Upper lobe of right lung (tissue), 1 donor: ENCODE results near the gene PACS1. TPM values are rescaled to one million over a fixed set of nuclear protein-coding genes. Genes with fewer than 3 reads are reported as not detected.

Experiments used
- ATAC-seq: fragments of 200-7000 bp; cut with Tn5 transposase; one replicate; pipeline ENCODE4 v1.9.1; 2020; ENCODE audit warnings: mild to moderate bottlenecking, moderate library complexity
- DNase-seq: peaks from one replicate; pipeline ENCODE4 v3.0.0-alpha.2; 2020
- H3K27ac ChIP-seq: fragments of 200-600 bp; one replicate; pipeline ENCODE4 v1.8.0; 2022
- H3K27me3 ChIP-seq: fragments of 200-600 bp; one replicate; pipeline ENCODE4 v1.8.0; 2022; ENCODE audit warnings: mild to moderate bottlenecking
- H3K36me3 ChIP-seq: fragments of 200-600 bp; one replicate; pipeline ENCODE4 v1.8.0; 2022
- H3K4me1 ChIP-seq: fragments of 200-600 bp; one replicate; pipeline ENCODE4 v1.8.0; 2022
- H3K4me3 ChIP-seq: fragments of 200-600 bp; one replicate; pipeline ENCODE4 v1.8.0; 2022; ENCODE audit warnings: mild to moderate bottlenecking
- H3K9me3 ChIP-seq: fragments of 200-600 bp; one replicate; pipeline ENCODE4 v1.8.0; 2022
- intact Hi-C: fragments of 100-400 bp; cut with DNase I; formaldehyde crosslinking; loops from one replicate; pipeline ENCODE4 v1.11.0; 2022
- total RNA-seq: library from RNA; stranded (reverse); fragmentation: NEBNext Ultra II Directional; extraction: Animal tissue kit (Norgen Biotek cat#: 25700); gene quantifications from one replicate; pipeline ENCODE4 v1.2.1, GENCODE V29; 2021
- TF ChIP-seq, protein P1 (sequence below): fragments of 200-600 bp; IDR thresholded peaks from one replicate; pipeline ENCODE4 v1.8.0; 2022; ENCODE audit warnings: antibody characterized with exemption
- donor health status: DM: no; HTN: yes; CAD: no; lungs with severe emphysema.

PACS1 gene
- total RNA-seq, 1 donor from 2014 or later: 55.9 TPM

DNA sequence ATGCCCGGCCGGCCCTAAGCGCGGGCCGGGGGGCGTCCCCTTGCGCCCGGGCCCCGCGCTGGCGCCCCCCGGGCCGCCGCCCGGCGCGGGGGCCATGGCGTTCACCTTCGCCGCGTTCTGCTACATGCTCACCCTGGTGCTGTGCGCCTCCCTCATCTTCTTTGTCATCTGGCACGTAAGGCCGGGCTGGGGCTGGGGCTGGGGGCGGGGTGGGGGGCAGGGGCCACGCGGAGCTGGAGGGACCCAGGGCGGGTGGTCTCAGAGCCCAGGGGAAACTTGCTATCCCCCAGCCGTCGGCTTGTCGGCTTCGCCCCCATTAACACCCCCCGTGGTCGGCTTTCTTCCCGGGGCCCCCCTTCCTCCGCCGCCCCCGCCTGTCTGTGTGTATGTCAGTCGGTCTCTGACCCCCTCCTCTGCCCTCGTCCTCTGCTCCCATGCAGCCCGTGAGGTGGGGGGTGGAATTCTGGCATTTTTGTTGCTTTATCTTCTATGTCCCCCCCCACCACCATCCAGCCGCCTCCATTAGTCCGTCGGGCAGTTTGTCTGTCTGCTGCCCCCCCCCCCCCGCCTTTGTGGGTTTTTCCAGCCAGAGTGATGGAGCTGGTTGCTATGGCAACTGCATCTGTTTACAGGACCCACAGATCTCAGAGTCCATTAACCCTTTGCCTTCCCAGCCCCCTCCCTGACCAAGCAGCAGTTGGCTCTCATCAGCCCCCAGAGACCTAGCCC is 208.5 kb downstream of the PACS1 start:
- Histone ChIP-seq H3K9me3 (no peaks in the 10 kb centered on the region), H3K36me3 (peaks cover 27% of the 10 kb centered on the region), H3K27ac (no peak overlapping the region), H3K27me3 (no peaks in the 10 kb centered on the region), H3K4me1 (peaks cover 7% of the 10 kb centered on the region), H3K4me3 (no peak overlapping the region)
- TF ChIP-seq, protein P1, sequence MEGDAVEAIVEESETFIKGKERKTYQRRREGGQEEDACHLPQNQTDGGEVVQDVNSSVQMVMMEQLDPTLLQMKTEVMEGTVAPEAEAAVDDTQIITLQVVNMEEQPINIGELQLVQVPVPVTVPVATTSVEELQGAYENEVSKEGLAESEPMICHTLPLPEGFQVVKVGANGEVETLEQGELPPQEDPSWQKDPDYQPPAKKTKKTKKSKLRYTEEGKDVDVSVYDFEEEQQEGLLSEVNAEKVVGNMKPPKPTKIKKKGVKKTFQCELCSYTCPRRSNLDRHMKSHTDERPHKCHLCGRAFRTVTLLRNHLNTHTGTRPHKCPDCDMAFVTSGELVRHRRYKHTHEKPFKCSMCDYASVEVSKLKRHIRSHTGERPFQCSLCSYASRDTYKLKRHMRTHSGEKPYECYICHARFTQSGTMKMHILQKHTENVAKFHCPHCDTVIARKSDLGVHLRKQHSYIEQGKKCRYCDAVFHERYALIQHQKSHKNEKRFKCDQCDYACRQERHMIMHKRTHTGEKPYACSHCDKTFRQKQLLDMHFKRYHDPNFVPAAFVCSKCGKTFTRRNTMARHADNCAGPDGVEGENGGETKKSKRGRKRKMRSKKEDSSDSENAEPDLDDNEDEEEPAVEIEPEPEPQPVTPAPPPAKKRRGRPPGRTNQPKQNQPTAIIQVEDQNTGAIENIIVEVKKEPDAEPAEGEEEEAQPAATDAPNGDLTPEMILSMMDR: no peak
- no peak for DNase-seq
- intact Hi-C loops: no loop called here
- ATAC-seq: no peak

DNA sequence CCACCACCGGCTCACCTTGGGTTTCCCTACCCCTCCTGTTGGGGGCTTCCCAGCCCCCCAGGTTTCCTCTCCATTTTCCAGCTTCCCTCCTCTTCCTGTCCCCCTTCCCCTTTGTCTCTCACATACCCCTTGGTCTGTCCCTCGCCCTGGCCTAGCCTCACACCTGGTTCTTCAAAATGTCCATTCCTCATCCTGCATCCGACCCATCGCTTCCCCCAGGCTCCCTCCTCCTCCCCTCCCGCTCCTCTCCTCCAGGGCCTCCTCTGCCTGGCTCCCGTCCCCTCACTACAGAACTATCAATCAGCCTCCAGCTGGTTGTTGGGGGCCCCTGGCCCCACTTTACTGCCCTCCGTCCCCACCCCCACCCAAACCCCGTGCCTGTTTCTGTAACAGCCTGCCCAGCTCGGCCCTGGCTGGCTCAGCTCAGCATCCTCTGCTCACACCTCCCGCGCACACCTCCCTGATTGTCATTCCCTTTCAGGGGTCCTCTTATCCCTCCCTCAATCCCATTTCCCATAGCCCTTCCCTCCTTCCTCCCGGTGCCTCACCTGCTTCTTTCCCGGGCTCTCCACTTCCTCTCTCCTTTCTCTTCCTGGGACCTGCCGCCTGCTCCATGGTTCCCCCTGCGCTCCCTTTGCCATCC is 209.1 kb downstream of the PACS1 start:
- Histone ChIP-seq H3K4me3 (no peak overlapping the region), H3K27me3 (no peaks in the 10 kb centered on the region), H3K9me3 (no peaks in the 10 kb centered on the region), H3K27ac (no peak overlapping the region), H3K4me1 (peaks cover 7% of the 10 kb centered on the region), H3K36me3 (peaks cover 22% of the 10 kb centered on the region)
- TF ChIP-seq, protein P1: no peak
- DNase-seq: no peak
- ATAC-seq: no peak
- intact Hi-C loops: no loop called here

DNA sequence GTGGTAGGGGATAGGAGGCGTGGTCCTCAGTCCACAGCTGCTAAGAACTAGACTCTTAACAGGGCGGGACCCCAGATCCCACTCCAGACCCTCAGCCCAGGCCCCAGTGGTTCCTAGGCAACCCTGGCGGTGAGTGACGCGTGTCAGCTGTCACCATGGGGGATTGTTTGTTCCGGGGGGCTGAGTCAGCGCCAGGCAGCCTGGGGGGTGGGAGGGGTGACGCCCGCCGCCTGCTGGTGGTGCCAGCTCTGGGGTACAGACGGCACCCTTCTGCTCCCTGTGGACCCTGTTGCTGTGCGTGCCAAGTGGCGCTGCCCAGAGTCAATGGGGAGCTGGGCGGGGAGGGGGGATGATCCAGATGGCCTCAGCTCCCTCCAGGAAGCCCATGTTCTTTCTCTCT is 210.4 kb downstream of the PACS1 start:
- ATAC-seq: no peak
- no peak overlapping the region for H3K4me3 ChIP-seq
- intact Hi-C loops: no loop called here
- peaks cover 15% of the 10 kb centered on the region for H3K36me3 ChIP-seq
- TF ChIP-seq, protein P1: no peak
- H3K4me1 ChIP-seq: peaks cover 7% of the 10 kb centered on the region
- no peak overlapping the region for H3K27ac ChIP-seq
- H3K9me3 ChIP-seq: no peaks in the 10 kb centered on the region
- no peaks in the 10 kb centered on the region for H3K27me3 ChIP-seq
- no peak for DNase-seq

DNA sequence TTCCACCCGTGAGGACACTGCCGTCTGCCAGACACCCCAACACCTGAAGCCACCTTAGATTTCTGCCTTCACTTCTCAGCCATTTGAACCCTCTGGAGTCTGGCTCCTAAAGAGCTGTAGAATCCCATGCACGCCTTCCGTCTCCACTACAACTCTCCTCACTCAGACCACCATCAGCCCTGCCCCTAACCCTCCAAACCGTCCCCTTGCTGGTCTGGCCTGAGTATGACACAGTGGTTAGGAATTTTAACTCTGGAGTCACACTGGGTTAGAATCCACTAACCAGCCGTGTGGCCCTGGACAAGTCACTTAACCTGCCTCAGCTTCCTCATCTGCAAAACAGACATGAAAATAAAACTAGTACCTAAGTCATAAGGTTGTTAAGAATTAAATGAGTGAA is 210.9 kb downstream of the PACS1 start:
- peaks cover 9% of the 10 kb centered on the region for H3K36me3 ChIP-seq
- no peak overlapping the region for H3K4me3 ChIP-seq
- no peak overlapping the region for H3K27ac ChIP-seq
- no peaks in the 10 kb centered on the region for H3K9me3 ChIP-seq
- TF ChIP-seq, protein P1: no peak
- ATAC-seq (no peak), DNase-seq (no peak)
- intact Hi-C loops: no loop called here
- peaks cover 7% of the 10 kb centered on the region for H3K4me1 ChIP-seq
- H3K27me3 ChIP-seq: no peaks in the 10 kb centered on the region

DNA sequence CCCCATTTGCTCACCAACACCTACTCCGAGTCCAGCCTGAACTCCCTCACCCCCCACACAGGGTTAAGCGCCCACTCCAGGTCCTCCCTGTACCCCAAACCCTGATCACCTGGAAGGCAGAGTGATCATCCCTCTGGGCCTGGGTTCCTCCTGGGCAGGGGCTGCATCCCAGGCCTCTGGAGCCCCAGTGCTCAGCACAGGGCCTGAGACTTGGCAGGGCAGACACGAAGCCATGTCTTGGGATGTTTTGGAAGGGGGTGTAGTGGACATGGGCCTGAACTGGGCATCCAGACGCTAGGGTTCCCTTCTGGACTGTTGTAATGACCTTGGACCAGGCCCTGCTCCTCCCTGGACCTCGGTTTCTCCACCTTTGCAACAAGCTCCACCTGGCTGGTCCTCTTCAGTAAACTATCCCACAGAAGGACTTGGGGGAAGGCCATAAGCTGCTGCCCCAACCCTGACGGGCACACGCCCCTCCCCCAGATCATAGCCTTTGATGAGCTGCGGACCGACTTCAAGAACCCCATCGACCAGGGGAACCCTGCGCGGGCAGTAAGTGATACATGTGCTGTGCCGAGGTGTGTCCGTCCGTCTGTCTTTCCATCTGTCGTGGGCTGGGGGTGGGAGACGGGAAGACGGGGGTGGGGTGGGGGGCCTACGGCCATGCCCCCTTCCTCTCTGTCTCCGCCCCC is 211.8 kb downstream of the PACS1 start:
- DNase-seq: no peak
- peaks cover 6% of the 10 kb centered on the region for H3K36me3 ChIP-seq
- no peak overlapping the region for H3K27ac ChIP-seq
- no peaks in the 10 kb centered on the region for H3K9me3 ChIP-seq
- TF ChIP-seq, protein P1: no peak
- intact Hi-C loops: no loop called here
- no peak overlapping the region for H3K4me3 ChIP-seq
- no peak for ATAC-seq
- H3K4me1 ChIP-seq: peaks cover 7% of the 10 kb centered on the region
- no peaks in the 10 kb centered on the region for H3K27me3 ChIP-seq
